Measurements from ENCODE around the gene PPM1B.

GRCh38 chr2:44178950-44179349, 10.3 kb downstream of the PPM1B start:
- no peak for TF ChIP-seq POLR2A (IDR thresholded peaks at IDR 0.05)
- no peak for TF ChIP-seq CTCF (IDR thresholded peaks at IDR 0.05)
